Smooth muscle cell of the brain vasculature (primary cell): ENCODE data around the gene VOPP1.
"Not testable (repeated sequence)": the region's sequence is repeated elsewhere in the genome, so short reads cannot be mapped to it uniquely, and the experiment has no call there.

ENCODE experiments used
- DNase-seq: peaks from one replicate; pipeline ENCODE4 v3.0.0-alpha.2; 2012; ENCODE audit warnings: low read depth, low spot score

Gene VOPP1

GRCh38 chr7:55488216-55488615 lies 84.1 kb downstream of the VOPP1 start:
- no peak for DNase-seq

- no peak for DNase-seq
These were observed 85.3 kb downstream of the VOPP1 start for GRCh38 chr7:55486991-55487390.

- DNase-seq, result no peak
These were observed 86.1 kb downstream of the VOPP1 start for GRCh38 chr7:55486192-55486590.

GRCh38 chr7:55485501-55486191 lies 86.7 kb downstream of the VOPP1 start:
- no peak for DNase-seq

GRCh38 chr7:55484834-55485233 lies 87.5 kb downstream of the VOPP1 start:
- no peak for DNase-seq

GRCh38 chr7:55484241-55484640 lies 88.1 kb downstream of the VOPP1 start:
- DNase-seq, result no peak

- no peak for DNase-seq
These were observed 89.3 kb downstream of the VOPP1 start for GRCh38 chr7:55483046-55483445.

GRCh38 chr7:55481155-55481554 lies 91.1 kb downstream of the VOPP1 start:
- no peak for DNase-seq

GRCh38 chr7:55478700-55479099 lies 93.6 kb downstream of the VOPP1 start:
- DNase-seq, result no peak

- DNase-seq, result peak; percentile 45
These were observed 94.4 kb downstream of the VOPP1 start for GRCh38 chr7:55477781-55478374.

- no peak for DNase-seq
These were observed 95.2 kb downstream of the VOPP1 start for GRCh38 chr7:55476852-55477780.

GRCh38 chr7:55475855-55476803 lies 96.2 kb downstream of the VOPP1 start:
- peak; percentile 91 for DNase-seq

- DNase-seq, result no peak
These were observed 97.1 kb downstream of the VOPP1 start for GRCh38 chr7:55474944-55475854.

GRCh38 chr7:55473932-55474331 lies 98.4 kb downstream of the VOPP1 start:
- no peak for DNase-seq

- DNase-seq, result no peak
These were observed 99.2 kb downstream of the VOPP1 start for GRCh38 chr7:55472928-55473725.

GRCh38 chr7:55472406-55472805 lies 99.9 kb downstream of the VOPP1 start:
- not testable (repeated sequence) for DNase-seq

GRCh38 chr7:55471594-55471993 lies 100.7 kb downstream of the VOPP1 start:
- not testable (repeated sequence) for DNase-seq

- DNase-seq, result no peak
These were observed 102.0 kb downstream of the VOPP1 start for GRCh38 chr7:55470261-55470660.

GRCh38 chr7:55469721-55470120 lies 102.6 kb downstream of the VOPP1 start:
- no peak for DNase-seq
